Measurements from ENCODE around the gene SH2D6.

The SH2D6 gene

DNA sequence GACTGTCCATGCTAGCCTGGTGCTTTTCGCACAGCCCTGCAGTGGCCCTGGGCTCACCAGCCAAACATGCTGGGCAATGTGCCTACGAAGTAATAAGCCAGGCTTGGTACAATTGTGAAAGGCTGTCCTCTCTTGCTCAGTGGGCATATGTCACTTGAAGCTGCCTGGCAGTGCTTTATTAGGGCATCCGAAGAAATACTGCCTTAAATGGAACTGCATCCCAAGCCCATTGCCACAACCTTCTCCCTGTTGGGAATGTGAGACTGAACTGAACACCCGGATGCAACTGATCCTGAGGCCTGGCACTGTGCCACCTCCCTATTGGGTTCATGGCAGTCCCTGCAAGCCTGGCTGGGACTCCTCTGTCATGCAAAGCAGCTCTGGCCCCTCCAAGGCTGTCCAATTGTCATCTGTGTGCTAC is 24.2 kb upstream of the SH2D6 start:
- DNase-seq (ENCODE audit: low spot score): no peak
- no peak for TF ChIP-seq CTCF (IDR thresholded peaks at IDR 0.05; ENCODE audit: extremely low read depth, missing control alignments)

DNA sequence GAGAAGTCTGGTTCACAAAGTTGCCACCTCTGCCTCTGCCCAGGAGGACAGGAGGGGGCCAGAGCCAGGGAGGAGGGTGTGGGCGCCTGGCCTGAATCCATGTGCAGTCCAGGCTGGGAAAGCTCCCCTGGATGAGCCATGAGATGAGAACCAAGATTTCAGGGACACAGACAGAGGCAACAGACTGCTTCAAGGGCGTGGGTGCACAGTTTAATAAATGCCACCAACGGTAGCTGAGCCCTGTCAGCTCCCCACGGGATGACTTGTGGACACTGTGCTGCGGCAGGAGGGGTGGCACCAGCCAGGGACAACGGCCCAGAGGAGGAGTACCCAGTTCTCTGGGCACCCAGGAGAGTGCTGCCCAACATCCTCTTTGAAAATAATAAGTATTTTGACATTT is 23.5 kb upstream of the SH2D6 start:
- TF ChIP-seq CTCF (IDR thresholded peaks at IDR 0.05; ENCODE audit: extremely low read depth, missing control alignments): no peak
- DNase-seq (ENCODE audit: low spot score): no peak

GRCh38 chr2:85395912-85396475 is 22.5 kb upstream of the SH2D6 start:
- no peak for TF ChIP-seq CTCF (IDR thresholded peaks at IDR 0.05; ENCODE audit: extremely low read depth, missing control alignments)
- DNase-seq (ENCODE audit: low spot score): no peak

- no peak for TF ChIP-seq CTCF (IDR thresholded peaks at IDR 0.05; ENCODE audit: extremely low read depth, missing control alignments)
- no peak for DNase-seq (ENCODE audit: low spot score)
Observed at GRCh38 chr2:85396531-85397470, 21.7 kb upstream of the SH2D6 start.

DNA sequence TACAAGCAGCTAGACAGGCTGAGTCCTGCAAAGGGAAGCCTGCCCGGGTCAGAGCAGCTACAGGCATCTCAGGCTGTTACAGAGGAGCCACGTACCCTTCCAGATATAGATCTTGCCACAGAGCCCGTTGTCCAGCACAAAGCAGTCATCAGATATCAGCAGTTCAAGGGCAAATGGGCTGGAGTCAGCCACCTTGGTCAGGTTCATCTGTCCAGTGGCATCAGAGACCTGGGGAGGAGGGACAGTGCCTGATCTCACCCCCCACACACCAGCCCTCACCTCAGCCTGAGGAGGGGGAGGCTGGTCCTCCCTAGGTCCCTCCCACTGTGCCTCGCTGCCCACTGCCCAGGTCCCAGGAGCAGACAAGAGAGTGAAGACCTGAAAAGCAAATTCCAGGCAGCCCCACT is 20.6 kb upstream of the SH2D6 start:
- no peak for TF ChIP-seq CTCF (IDR thresholded peaks at IDR 0.05; ENCODE audit: extremely low read depth, missing control alignments)
- DNase-seq (ENCODE audit: low spot score): no peak

GRCh38 chr2:85398426-85399182 is 19.9 kb upstream of the SH2D6 start:
- DNase-seq (ENCODE audit: low spot score): no peak
- no peak for TF ChIP-seq CTCF (IDR thresholded peaks at IDR 0.05; ENCODE audit: extremely low read depth, missing control alignments)

- TF ChIP-seq CTCF (IDR thresholded peaks at IDR 0.05; ENCODE audit: extremely low read depth, missing control alignments): no peak
- no peak for DNase-seq (ENCODE audit: low spot score)
Observed at GRCh38 chr2:85399183-85399455, 19.4 kb upstream of the SH2D6 start.
